ENCODE measurements around the gene EIF3B.

The EIF3B gene

GRCh38 chr7:2357165-2357564 is 2.5 kb downstream of the EIF3B start:
- Histone ChIP-seq H3K27me3 (ENCODE audit: insufficient read depth, low read depth) (no peaks in the 10 kb centered on the region), H3K9ac (no peak overlapping the region), H2AFZ (ENCODE audit: low read depth) (no peak overlapping the region), H3K4me3 (IDR thresholded peaks at IDR 0.05; ENCODE audit: insufficient read depth, low read depth, low read length) (no peak overlapping the region), H3K36me3 (ENCODE audit: insufficient read depth) (peaks cover 12% of the 10 kb centered on the region; the same call in 1 of the 2 replicates), H4K20me1 (ENCODE audit: insufficient read depth) (peaks cover 58% of the 10 kb centered on the region), H3K4me1 (ENCODE audit: low read depth, poor library complexity, severe bottlenecking) (peaks cover 38% of the 10 kb centered on the region), H3K4me2 (peak overlapping the region; percentile 64; the same call in 1 of the 2 replicates), H3K27ac (no peak overlapping the region), H3K79me2 (ENCODE audit: insufficient read depth, low read depth) (peaks cover 85% of the 10 kb centered on the region)
- TF ChIP-seq CTCF (conservative IDR thresholded peaks at IDR 0.05; ENCODE audit: low read depth, low read length): no peak

GRCh38 chr7:2357571-2357970 is 2.9 kb downstream of the EIF3B start:
- Histone ChIP-seq H3K4me1 (ENCODE audit: low read depth, poor library complexity, severe bottlenecking) (peaks cover 38% of the 10 kb centered on the region), H3K4me2 (peak overlapping the region; percentile 64; the same call in 1 of the 2 replicates), H2AFZ (ENCODE audit: low read depth) (no peak overlapping the region), H3K9ac (no peak overlapping the region), H3K4me3 (IDR thresholded peaks at IDR 0.05; ENCODE audit: insufficient read depth, low read depth, low read length) (no peak overlapping the region), H3K36me3 (ENCODE audit: insufficient read depth) (peaks cover 13% of the 10 kb centered on the region), H3K27ac (no peak overlapping the region), H4K20me1 (ENCODE audit: insufficient read depth) (peaks cover 61% of the 10 kb centered on the region), H3K79me2 (ENCODE audit: insufficient read depth, low read depth) (peaks cover 88% of the 10 kb centered on the region), H3K27me3 (ENCODE audit: insufficient read depth, low read depth) (no peaks in the 10 kb centered on the region)
- no peak for TF ChIP-seq CTCF (conservative IDR thresholded peaks at IDR 0.05; ENCODE audit: low read depth, low read length)

GRCh38 chr7:2358968-2359527 is 4.4 kb downstream of the EIF3B start:
- no peak overlapping the region for H3K27ac ChIP-seq
- H2AFZ ChIP-seq (ENCODE audit: low read depth): no peak overlapping the region
- H3K9ac ChIP-seq: no peak overlapping the region
- no peaks in the 10 kb centered on the region for H3K27me3 ChIP-seq (ENCODE audit: insufficient read depth, low read depth)
- peaks cover 31% of the 10 kb centered on the region for H3K4me1 ChIP-seq (ENCODE audit: low read depth, poor library complexity, severe bottlenecking)
- H3K4me2 ChIP-seq: no peak overlapping the region
- H3K4me3 ChIP-seq (IDR thresholded peaks at IDR 0.05; ENCODE audit: insufficient read depth, low read depth, low read length): no peak overlapping the region
- no peak for TF ChIP-seq CTCF (conservative IDR thresholded peaks at IDR 0.05; ENCODE audit: low read depth, low read length)
- H3K36me3 ChIP-seq (ENCODE audit: insufficient read depth): peaks cover 26% of the 10 kb centered on the region
- peaks cover 91% of the 10 kb centered on the region for H3K79me2 ChIP-seq (ENCODE audit: insufficient read depth, low read depth)
- peaks cover 64% of the 10 kb centered on the region for H4K20me1 ChIP-seq (ENCODE audit: insufficient read depth)

- Histone ChIP-seq H3K4me3 (IDR thresholded peaks at IDR 0.05; ENCODE audit: insufficient read depth, low read depth, low read length) (no peak overlapping the region), H3K79me2 (ENCODE audit: insufficient read depth, low read depth) (peaks cover 91% of the 10 kb centered on the region), H4K20me1 (ENCODE audit: insufficient read depth) (peaks cover 64% of the 10 kb centered on the region), H2AFZ (ENCODE audit: low read depth) (no peak overlapping the region), H3K27ac (no peak overlapping the region), H3K36me3 (ENCODE audit: insufficient read depth) (peaks cover 31% of the 10 kb centered on the region), H3K4me1 (ENCODE audit: low read depth, poor library complexity, severe bottlenecking) (peaks cover 31% of the 10 kb centered on the region), H3K4me2 (no peak overlapping the region), H3K27me3 (ENCODE audit: insufficient read depth, low read depth) (no peaks in the 10 kb centered on the region), H3K9ac (no peak overlapping the region)
- no peak for TF ChIP-seq CTCF (conservative IDR thresholded peaks at IDR 0.05; ENCODE audit: low read depth, low read length)
These were observed 5.0 kb downstream of the EIF3B start for GRCh38 chr7:2359610-2360009.

Measured in KMS-11 (cell line).